NCI-H510A treated with DMSO at 0.1 percent for 48 hours (cell line): Measurements from ENCODE around the gene PRSS27.

Experiments
- DNase-seq: peaks from one replicate; lab custom pipeline; 2025; lab: John Stamatoyannopoulos, UW

The PRSS27 gene

DNA sequence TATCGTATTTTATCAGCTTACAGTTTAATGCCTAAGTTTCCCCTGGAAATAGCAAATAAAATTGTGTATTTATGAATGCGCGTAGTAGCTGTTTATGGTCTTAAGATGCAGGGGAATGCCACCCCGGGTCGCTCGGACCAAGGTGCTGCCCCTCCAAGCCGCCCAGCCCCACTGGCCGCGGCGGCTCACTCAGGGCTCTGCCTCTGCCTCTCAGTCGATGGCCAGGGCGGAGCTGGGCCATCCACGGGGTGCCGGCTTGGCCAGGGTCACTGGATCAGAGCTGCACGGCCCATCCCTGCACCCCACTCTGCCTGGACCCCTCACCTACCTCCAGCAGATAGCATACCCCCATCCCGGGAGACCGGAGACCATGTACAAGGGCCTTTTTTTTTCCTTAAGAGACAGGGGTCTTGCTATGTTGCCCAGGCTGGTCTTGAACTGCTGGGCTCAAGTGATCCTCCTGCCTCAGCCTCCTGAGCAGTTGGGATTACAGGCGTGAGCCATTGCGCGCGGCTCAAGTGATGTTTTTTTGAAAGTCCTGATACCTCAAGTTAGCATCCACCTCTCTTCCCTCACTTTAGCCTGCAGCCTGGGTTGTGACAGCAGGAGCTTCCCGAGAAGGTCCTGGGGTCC is 11.0 kb downstream of the PRSS27 start:
- DNase-seq, result no peak

DNA sequence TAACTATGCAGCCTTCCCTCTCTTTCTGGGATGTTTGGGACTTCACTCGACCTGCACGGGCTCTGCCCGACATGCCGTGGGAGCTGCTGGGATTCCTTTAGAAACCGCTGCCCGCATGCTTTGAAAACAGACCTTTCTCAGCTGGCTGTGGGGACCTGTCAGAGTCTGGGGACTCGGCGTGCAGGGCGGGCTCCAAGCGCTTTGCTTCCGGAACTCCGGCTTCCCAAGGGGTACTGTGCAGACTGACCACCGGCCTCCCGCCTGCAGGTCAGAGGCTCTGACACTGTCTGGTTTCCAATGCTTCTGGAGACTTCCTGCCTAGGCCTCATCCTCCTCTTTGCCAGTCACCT is 11.8 kb downstream of the PRSS27 start:
- no peak for DNase-seq

DNA sequence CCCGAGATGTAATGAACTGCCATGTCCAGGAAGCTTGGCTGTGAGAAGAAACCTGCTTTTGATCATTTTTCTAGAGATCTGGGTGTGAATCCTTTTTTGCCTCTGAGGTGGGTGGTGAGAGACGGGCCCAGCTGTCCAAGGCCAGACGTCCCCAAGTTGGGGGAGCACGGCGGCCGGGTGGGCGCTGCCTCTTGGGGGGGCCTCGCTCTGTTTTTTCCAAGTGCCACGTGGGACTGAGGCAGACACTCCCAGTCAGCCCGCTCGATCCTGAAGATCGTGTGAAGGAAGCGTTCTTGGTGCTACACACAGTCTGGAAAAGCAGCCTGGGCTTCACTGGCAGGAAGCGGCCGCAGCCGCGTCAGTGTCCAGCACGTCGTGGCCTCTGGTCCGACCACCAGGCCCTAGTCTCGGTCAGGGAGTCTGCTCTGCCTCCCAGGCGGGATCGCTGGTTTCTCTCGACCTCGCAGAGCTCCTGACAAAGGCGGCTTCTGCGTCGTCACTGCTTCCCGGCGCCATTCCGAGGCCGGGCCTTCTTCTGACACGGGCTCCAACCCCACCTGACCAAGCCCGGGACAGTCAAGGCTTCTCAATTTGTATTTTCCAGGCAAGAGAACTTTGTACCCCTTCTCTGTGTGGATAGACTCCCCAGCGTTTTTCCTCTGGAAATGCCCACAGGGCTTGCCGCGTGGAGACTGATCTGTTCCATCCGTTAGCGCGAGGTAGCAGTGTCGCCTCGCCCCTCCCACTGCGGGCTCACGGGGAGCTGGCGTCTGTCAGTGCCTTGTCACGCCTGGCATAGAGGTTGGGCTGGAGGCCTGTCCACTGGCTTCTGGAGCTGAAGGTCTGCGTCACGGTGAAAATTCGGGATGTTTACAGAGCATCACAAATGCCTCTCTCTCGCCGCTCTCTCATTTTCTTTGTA is 12.4 kb downstream of the PRSS27 start:
- DNase-seq, result no peak

DNA sequence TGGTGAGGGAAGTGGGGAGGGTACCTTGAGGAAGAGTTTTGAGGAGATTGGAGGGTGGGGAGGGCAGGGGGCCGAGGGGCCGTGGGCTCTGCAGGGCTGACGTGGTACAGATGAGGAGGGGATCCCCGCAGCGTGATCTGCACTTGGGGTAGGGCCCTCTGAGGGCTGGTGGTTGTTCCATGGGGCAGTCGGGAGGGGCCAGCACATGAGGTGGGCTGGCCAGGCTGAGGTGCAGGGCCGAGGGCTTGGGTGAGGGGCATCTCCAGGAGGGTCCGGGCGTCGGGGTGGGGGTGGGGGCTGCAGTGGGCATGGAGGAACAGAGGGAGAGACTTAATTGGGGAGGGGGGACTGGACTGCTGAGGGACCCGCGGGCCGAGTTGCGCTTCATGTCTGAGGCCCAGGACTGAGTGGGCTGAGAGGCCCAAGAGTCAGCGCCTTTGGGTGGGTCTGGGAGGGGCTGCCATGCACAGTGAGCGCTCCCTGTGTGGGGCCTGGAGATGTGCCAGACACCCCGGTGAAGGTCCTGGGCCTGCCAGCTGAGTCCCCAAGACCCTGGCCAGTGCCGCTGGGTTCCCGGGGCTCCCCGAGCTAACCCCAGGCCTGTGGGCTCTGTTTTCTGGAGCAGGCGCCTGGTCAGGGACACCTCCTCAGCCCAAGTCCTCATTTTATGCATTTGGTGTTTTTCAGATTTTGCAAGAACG is 13.3 kb downstream of the PRSS27 start:
- DNase-seq, result no peak

DNA sequence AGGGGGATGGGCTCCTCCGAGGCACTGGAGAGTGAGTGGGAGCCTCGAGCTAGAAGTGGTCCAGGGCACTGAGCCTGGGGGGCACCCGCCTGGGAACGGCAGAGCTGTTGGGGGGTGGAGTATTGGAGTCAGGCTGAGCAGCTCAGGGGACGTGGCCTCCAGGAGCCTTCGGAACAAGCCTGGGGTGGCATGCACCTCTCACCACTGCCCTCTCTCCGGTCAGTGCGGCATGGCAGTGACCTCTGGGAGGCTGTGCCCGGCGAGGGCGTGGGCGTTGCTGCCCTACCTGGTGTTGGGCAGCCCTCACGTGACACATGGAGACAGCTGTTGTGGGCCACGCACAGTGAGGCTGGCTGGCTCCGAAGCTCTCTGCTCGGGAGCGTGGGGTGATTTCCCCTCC is 13.9 kb downstream of the PRSS27 start:
- DNase-seq, result no peak

DNA sequence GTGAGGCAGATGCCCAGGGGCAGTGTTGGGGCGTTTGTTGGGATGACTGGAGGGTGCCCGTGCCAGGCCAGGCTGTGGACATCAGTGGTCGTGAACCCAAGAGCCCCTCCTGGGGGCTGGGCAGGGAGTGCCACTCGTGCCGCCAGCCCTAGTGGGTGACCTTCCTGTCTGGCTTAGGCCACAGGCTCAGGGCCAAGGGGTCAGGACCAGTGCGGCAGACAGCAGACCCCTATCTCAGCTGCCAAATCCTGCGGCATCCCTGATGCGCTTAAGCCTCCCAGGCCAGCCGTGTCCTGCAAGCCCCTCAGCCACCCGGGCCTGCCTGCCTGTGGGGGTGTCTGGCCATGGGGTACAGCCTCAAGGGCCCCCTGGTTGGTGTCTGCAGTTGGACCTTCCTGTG is 14.7 kb downstream of the PRSS27 start:
- DNase-seq, result no peak

DNA sequence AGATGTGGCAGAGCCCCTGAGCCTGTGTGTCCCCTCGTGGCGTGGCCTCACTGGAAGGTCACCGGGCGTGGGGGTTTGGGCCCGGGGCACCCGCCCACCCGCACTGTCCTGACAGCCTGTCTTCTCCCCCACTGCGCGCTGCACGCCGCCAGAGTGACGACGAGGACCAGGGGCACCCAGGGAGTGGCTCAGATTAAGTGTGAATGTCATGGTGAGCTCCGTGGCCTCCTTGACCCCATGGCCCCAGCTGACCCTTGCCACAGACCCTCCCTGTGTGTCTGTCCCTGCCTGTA is 15.1 kb downstream of the PRSS27 start:
- no peak for DNase-seq

DNA sequence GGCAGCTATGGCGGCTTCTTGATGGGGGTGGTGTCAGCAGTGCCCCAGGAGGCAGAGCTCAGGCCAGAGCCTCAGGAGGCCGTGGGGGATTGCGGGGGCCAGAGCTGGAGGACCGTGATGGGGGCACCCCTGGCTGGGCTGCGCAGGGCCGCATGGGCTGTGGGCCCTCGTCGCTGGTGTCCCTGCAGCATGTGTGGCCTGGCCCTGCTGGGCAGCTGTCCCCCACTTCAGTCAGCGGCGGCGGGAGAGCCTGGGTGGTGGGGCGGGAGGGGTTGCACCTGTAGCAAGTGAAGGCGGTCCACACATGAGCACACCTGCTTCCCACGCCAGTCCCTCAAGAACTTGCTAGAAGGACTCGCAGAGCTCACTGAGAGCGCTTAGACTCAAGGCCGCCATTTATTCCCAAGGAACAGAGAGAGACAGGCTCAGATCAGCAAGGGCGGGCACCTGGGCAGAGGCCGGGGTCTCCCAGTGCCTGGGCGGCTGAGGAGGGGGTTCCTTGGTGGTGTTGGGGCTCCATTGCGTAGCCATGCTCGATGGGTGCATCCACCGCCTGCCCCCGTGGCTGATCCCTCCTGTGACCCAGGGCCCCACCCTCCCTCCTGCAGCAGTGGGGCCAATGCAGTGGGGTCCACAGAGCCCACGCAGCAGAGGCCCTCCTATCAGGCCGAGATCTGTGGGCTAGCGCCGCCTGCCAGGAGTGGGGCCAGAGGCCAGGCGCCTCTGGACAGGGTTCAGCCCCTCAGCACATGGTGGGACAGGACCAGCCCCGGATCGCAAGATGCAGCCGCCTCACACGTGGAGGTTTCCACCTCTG is 15.7 kb downstream of the PRSS27 start:
- DNase-seq, result no peak

DNA sequence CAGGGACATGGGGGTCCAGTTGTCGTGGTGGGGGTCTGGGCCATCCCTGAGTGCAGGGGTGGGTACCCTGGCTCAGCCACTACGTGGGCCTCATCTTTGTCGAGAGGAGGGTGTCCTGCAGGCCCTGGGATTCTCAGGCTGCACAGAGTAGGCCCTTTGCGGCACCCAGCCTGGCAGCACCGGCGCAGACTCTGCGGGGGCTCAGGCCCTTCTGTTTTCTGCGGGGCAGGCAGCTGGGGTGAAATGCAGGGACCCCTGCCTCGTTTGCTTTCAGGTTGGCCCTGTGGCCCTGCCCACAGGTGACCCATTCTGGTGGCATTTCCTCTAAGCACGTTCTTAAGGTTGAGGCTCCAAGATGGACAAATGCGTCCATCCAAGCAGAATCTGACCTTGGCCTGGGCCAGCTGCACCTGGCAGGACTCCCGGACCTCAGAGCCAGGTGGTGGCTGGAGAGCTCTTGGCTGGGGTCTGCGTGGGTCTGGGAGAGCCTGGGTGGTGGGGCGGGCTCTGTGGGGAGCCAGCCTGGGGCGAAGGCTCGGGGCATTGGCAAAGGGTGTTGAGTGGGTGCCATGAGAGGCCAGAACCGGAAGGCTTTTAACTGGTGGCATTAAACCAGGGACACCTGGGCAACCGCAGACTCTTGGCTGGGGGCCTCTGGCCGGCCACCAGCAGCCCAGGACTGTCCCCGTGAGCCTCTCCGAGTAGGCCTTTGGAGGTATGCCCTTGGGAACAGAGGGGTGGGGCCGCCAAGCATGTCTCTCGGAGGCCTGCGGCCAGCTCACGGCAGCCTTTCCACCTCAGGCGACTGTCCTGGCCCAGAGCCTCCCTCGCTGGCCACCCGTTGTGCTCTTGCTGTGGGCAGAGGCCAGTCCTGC is 16.9 kb downstream of the PRSS27 start:
- no peak for DNase-seq

DNA sequence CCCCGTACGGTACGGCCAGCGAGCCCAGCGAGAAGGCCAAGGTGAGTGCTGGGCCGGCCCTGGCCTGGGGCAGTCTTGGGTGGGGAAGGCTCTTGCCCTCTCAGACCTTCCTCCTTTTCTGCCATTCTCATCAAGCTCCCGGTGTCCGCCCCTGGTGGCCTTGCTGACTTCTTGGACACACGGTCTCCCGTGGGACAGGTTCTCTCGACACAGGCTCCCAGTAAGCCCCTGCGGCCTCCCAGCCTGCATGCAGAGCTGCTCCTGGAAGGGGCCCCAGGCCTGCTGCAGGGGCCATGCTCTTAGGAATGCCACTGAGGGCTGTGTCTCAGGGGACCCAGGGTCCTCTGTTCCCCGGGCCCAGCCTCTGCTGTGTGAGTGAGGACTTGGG is 17.6 kb downstream of the PRSS27 start:
- DNase-seq, result no peak

DNA sequence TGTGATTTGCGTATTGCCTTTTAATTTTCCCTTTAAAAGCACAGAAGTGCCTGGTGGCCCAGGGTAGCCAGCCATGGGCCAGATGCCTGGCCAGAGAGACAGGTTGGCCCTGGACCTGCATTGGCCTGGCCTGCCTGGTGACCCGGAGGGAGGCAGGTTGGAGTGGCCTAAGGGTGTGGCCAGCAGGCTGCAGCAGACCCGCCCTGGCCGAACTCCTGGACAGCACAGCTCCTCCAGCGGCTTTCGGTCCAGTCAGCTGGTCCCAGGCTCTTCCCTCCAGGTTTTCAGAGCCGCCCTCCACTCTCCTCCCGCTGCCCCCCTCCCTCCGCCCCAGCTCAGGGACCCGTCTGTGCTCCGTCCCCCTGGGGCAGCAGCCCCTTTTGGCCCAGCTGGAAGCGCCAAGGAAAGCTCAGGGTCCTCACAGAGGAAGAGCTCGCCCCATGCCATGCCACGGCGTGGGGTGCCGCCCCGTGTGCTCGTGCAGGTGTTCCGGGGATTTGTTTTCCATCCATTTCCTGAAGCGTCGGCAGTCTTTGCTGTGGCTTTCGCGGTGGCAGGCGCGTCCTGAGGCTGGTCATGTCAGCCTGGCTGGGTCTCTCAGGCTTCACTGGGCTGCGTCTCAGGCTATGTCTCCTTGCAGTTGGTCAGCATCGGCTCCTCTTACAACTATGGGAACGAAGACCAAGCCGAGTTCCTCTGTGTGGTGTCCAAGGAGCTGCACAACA is 18.1 kb downstream of the PRSS27 start:
- no peak for DNase-seq

DNA sequence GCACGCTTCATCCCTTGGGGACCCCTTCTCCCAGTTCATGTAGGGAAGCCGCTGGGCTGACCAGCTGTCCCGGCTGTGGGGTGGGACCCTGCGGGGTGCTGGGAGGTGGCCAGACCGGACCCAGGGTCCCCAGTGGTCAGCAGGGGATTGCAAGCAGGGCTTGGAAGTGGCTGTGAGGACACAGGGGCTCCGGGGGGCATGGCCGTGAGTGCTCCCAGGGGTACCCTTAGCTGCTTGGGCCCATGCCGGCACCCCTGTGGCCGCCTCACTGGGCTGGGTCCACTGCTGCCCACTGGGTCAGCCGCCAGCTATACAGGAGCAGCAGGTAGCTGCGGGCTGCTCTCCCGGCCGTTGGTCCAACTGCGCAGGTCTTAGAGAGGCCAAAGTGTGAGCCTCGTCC is 18.8 kb downstream of the PRSS27 start:
- DNase-seq, result no peak

DNA sequence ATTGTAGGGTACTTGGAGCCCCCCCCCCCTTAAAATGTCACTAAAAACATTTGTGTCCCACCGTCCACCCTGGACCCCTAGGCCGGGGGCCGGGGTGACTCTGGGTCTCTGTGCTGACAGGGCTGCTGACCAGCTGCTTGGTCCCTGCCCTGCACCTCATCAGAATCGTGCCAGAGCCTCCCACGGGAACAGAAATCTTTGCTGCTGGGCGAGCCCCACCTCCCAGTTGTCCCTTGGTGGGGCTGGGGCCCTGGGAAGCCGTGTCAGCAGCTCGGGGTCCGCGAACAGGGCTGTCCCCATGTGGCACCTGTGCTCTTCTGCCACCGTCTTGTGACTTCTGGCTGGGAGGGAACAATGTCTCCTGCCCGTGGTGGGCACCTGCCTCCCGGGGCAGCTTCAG is 19.2 kb downstream of the PRSS27 start:
- DNase-seq, result no peak

DNA sequence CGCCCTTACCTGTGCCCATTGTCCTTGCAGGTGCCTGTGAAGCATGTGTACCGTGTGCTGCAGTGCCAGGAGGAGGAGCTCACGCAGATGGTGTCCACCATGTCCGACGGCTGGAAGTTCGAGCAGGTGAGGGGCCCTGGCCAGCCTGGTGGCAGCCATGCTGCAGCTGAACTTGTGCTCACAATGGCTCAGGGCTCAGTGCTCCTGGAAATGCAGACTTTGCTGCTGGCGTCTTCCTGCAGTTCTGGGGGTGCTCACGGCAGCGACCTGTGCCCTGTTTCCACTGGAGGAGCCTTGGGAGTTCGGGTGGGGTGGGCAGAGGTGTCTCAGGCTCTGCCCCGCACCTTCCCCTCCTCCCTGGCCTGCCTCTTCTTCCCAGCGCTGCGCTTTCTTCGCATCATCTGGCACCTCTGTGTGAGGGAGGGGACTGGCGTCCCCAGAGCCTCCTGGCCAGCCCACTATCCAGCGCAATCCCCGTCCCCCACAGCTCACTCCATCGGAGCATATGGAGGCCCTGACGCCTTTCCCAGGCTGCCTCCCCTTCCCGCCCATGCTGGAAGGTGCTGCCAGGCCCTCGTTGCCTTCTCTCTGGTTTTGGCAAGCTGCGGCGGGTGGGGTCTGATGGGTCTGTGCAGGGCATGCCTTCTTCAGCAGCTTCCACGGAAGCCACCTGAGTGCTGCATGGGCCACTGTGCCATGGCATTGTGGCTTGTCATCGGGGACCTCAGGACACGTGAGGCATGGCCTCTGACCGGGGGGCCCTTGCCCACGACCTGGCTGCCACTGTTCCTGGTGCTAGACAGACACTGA is 20.0 kb downstream of the PRSS27 start:
- DNase-seq, result no peak

DNA sequence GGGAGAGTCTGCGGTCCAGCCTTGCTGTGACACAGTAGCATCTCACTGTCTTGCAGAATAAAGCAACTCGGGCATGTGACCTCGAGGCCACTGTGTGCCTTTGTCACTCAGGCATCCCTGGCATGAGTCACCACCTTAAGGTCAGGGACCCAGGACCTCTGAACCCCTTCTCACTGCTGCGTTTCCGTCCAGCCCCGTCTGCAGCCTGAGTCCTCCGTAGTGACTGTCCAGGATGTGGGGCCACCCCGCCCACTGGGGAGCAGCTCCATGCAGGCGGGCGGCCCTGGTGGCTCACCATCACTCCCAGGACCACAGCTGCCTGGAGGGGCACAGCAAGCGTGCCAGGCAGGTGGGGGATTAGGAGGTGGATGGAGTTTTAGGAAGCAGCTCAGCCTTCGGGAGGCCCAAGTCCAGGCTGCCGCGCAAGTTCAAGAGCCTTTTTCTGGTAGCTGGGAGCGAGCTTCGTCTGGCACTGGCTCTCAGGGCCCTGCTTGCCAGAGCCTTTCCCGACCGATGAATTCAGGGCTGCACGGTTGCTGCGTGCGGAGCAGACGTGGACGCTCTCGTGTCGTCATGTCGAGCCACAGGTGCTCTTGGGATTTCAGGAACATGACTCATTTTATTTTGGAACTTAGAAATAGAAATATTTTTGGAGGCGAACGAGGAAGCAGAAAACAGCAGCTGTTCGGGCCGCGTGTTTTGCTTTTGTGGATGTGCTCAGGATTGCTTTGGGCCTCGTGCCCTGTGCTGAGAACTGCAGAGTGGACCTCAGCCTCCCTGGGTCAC is 20.9 kb downstream of the PRSS27 start:
- no peak for DNase-seq

DNA sequence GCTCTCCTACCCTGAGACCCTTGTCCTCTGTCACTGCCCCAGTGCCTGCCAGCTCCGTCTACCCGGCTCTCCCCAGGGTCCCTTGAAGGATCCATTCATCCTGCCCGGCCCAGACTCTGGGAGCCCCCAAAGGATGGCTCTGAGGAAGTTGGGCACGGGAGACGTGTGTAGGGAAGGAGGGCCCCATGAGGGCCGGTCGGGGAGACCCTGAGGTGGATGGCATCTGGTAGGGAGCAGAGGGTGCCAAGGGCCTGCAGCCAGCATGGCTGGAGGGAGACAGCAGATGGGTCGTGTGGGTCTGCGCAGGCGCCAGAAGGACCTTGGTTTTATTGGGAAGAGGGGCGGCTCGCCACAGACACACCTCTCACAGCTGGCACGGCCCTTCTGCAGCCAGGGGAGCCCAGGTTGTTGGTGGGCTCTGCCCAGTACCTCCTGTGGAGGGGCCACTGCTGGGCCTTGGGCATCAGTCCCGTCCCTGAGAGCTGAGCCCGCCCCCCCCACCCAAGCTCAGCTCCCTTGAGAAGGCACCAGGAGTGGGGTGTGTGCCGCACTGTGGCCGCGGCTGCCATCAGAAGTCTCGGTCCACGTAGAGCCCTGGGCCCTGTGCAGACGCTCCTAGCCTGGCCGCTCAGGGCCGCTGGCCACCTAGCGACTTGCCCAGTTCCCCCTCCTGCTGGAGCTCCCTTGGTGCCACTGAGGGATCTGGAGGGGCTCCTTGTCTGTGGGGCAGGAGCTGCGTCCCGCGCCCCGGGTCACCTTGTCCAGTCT is 21.7 kb downstream of the PRSS27 start:
- no peak for DNase-seq

DNA sequence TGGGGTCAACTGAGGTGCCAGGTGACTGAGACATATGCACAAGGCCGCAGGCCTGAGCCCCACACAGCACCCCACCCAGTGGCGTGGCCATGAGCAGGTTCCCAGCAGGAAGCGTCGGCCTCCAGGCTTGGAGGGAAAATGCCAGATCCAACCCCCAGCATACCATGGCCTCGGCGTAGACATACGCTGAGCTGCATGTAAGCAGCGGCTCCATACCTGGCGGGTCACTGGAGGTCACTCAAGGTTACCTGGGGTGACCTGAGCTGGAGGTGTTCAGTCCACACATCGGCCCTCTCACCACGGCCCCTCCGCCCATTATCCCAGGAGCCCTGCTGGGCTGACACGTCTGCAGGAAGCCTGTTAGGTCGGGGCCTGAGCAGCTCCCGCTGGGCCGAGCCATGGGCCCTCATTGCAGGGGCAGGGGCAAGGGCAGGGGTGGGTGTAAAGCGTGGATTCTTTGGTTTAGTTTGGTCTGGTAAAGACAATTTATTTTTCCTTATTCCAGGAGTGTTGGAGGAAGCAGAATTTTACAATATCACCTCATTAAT is 22.5 kb downstream of the PRSS27 start:
- DNase-seq, result no peak
